Mesendoderm (in vitro differentiated cells): ENCODE measurements around the gene NT5E.
A peak's percentile ranks its signal among the peaks of the same experiment; 100 is the strongest.

Source experiments
- DNase-seq: peaks from one replicate; pipeline ENCODE4 v3.0.0; 2013
- H2AK5ac ChIP-seq: 2 replicates; pipeline ENCODE4 v1.6.1; 2013; ENCODE audit warnings: low read length, inconsistent platforms
- H2BK120ac ChIP-seq: 2 replicates; pipeline ENCODE4 v1.6.1; 2013; ENCODE audit warnings: low read depth, mild to moderate bottlenecking, low read length, moderate library complexity, mixed read lengths
- H2BK15ac ChIP-seq: replicated peaks from 2 replicates; pipeline ENCODE4 v1.6.1; 2013; ENCODE audit warnings: low read depth, mild to moderate bottlenecking, moderate library complexity
- H2BK5ac ChIP-seq: 2 replicates; pipeline ENCODE4 v1.6.1; 2013; ENCODE audit warnings: low read length, inconsistent platforms
- H3K18ac ChIP-seq: 2 replicates; pipeline ENCODE4 v1.6.1; 2013; ENCODE audit warnings: mild to moderate bottlenecking, low read length, mixed read lengths
- H3K23ac ChIP-seq: one replicate; pipeline ENCODE4 v1.6.1; 2013; ENCODE audit warnings: low read length
- H3K27ac ChIP-seq: 2 replicates; pipeline ENCODE4 v1.5.1; 2013; ENCODE audit warnings: low read depth, mild to moderate bottlenecking, inconsistent platforms, low read length, moderate library complexity
- H3K27me3 ChIP-seq: 2 replicates; pipeline ENCODE4 v1.6.1; 2013; ENCODE audit warnings: low read length, control low read depth, mild to moderate bottlenecking, inconsistent platforms; ENCODE audit not compliant: insufficient read depth, poor library complexity
- H3K36me3 ChIP-seq: 2 replicates; pipeline ENCODE4 v1.6.1; 2013; ENCODE audit warnings: low read length, inconsistent platforms; ENCODE audit not compliant: control insufficient read depth, insufficient read depth
- H3K4ac ChIP-seq: one replicate; pipeline ENCODE4 v1.6.1; 2013; ENCODE audit warnings: low read depth, mild to moderate bottlenecking, low read length, moderate library complexity
- H3K4me1 ChIP-seq: 2 replicates; pipeline ENCODE4 v1.6.1; 2013; ENCODE audit warnings: low read depth, low read length, inconsistent platforms; ENCODE audit not compliant: control insufficient read depth
- H3K4me2 ChIP-seq: 2 replicates; pipeline ENCODE4 v1.6.1; 2013; ENCODE audit warnings: low read length
- H3K4me3 ChIP-seq: 2 replicates; pipeline ENCODE4 v1.5.1; 2013; ENCODE audit warnings: mild to moderate bottlenecking, low read length
- H3K56ac ChIP-seq: one replicate; pipeline ENCODE4 v1.6.1; 2013; ENCODE audit warnings: low read length
- H3K79me1 ChIP-seq: 2 replicates; pipeline ENCODE4 v1.6.1; 2013; ENCODE audit warnings: low read length, inconsistent platforms
- H3K79me2 ChIP-seq: 2 replicates; pipeline ENCODE4 v1.6.1; 2013; ENCODE audit warnings: mild to moderate bottlenecking, low read length; ENCODE audit not compliant: control insufficient read depth, insufficient read depth
- H3K9ac ChIP-seq: 2 replicates; pipeline ENCODE4 v1.6.1; 2013; ENCODE audit warnings: low read length, inconsistent platforms
- H4K5ac ChIP-seq: one replicate; pipeline ENCODE4 v1.6.1; 2013; ENCODE audit warnings: low read length
- H4K8ac ChIP-seq: one replicate; pipeline ENCODE4 v1.6.1; 2013; ENCODE audit warnings: low read depth, mild to moderate bottlenecking, control low read depth, low read length, moderate library complexity
- WGBS: extraction: QIAGEN DNeasy Blood & Tissue Kit; methylation state at CpG from one replicate; pipeline ENCODE4 v1.1.7; 2013; ENCODE audit warnings: low lambda C conversion rate, missing lambda C conversion rate; ENCODE audit not compliant: insufficient coverage; ENCODE audit errors: extremely low coverage; 5-methylcytosine and 5-hydroxymethylcytosine counted together

Gene NT5E

GRCh38 chr6:85473748-85474147, 23.9 kb downstream of the NT5E start:
- Histone ChIP-seq H2BK5ac (no peak overlapping the region), H2AK5ac (no peak overlapping the region), H2BK120ac (no peak overlapping the region), H3K56ac (no peak overlapping the region), H3K9ac (no peak overlapping the region), H4K5ac (no peak overlapping the region), H3K79me2 (no peaks in the 10 kb centered on the region), H2BK15ac (no peak overlapping the region), H3K18ac (no peak overlapping the region), H3K27ac (no peak overlapping the region), H3K23ac (no peak overlapping the region), H3K4me1 (no peaks in the 10 kb centered on the region), H3K36me3 (no peaks in the 10 kb centered on the region), H3K79me1 (no peaks in the 10 kb centered on the region), H4K8ac (no peak overlapping the region), H3K4me2 (no peak overlapping the region), H3K4ac (no peak overlapping the region), H3K27me3 (no peaks in the 10 kb centered on the region), H3K4me3 (no peak overlapping the region)
- WGBS: no CpG with 5 or more reads among the region's 1 CpG
- no peak for DNase-seq

GRCh38 chr6:85476532-85476931, 26.6 kb downstream of the NT5E start:
- DNase-seq: no peak
- Histone ChIP-seq H3K27me3 (no peaks in the 10 kb centered on the region), H2BK5ac (no peak overlapping the region), H3K23ac (no peak overlapping the region), H3K18ac (no peak overlapping the region), H3K27ac (no peak overlapping the region), H2BK120ac (no peak overlapping the region), H3K4me3 (no peak overlapping the region), H3K4ac (no peak overlapping the region), H3K9ac (no peak overlapping the region), H2BK15ac (no peak overlapping the region), H3K79me2 (no peaks in the 10 kb centered on the region), H4K5ac (no peak overlapping the region), H3K4me1 (no peaks in the 10 kb centered on the region), H3K36me3 (no peaks in the 10 kb centered on the region), H3K56ac (no peak overlapping the region), H4K8ac (no peak overlapping the region), H3K4me2 (no peak overlapping the region), H3K79me1 (no peaks in the 10 kb centered on the region), H2AK5ac (no peak overlapping the region)
- no CpG with 5 or more reads among the region's 4 CpGs for WGBS

- no peak overlapping the region for H3K23ac ChIP-seq
- DNase-seq: no peak
- no peak overlapping the region for H3K56ac ChIP-seq
- no peaks in the 10 kb centered on the region for H3K27me3 ChIP-seq
- no peak overlapping the region for H3K4me3 ChIP-seq
- H4K8ac ChIP-seq: no peak overlapping the region
- no peak overlapping the region for H2BK15ac ChIP-seq
- H3K4me1 ChIP-seq: no peaks in the 10 kb centered on the region
- no peak overlapping the region for H3K4me2 ChIP-seq
- H3K79me1 ChIP-seq: no peaks in the 10 kb centered on the region
- no peak overlapping the region for H2AK5ac ChIP-seq
- no peak overlapping the region for H2BK120ac ChIP-seq
- H4K5ac ChIP-seq: no peak overlapping the region
- H2BK5ac ChIP-seq: no peak overlapping the region
- no peak overlapping the region for H3K9ac ChIP-seq
- no CpG with 5 or more reads among the region's 1 CpG for WGBS
- no peak overlapping the region for H3K27ac ChIP-seq
- no peak overlapping the region for H3K4ac ChIP-seq
- H3K18ac ChIP-seq: no peak overlapping the region
- H3K79me2 ChIP-seq: no peaks in the 10 kb centered on the region
- H3K36me3 ChIP-seq: no peaks in the 10 kb centered on the region
Measured at GRCh38 chr6:85479208-85479607, 29.3 kb downstream of the NT5E start.

- Histone ChIP-seq H3K79me2 (no peaks in the 10 kb centered on the region), H2BK15ac (no peak overlapping the region), H3K36me3 (no peaks in the 10 kb centered on the region), H4K8ac (no peak overlapping the region), H3K18ac (no peak overlapping the region), H3K79me1 (no peaks in the 10 kb centered on the region), H2AK5ac (no peak overlapping the region), H3K56ac (no peak overlapping the region), H3K27me3 (no peaks in the 10 kb centered on the region), H3K23ac (no peak overlapping the region), H3K4me2 (no peak overlapping the region), H4K5ac (no peak overlapping the region), H2BK120ac (no peak overlapping the region), H3K4me3 (no peak overlapping the region), H3K9ac (no peak overlapping the region), H3K4ac (no peak overlapping the region), H2BK5ac (no peak overlapping the region), H3K4me1 (no peaks in the 10 kb centered on the region), H3K27ac (no peak overlapping the region)
- no CpG with 5 or more reads among the region's 8 CpGs for WGBS
- no peak for DNase-seq
Measured at GRCh38 chr6:85482206-85482904, 32.5 kb downstream of the NT5E start.

- no peak overlapping the region for H3K18ac ChIP-seq
- no peak overlapping the region for H3K4ac ChIP-seq
- no peak overlapping the region for H3K9ac ChIP-seq
- no peaks in the 10 kb centered on the region for H3K27me3 ChIP-seq
- peak; percentile 70 for DNase-seq
- H2AK5ac ChIP-seq: no peak overlapping the region
- H3K4me2 ChIP-seq: no peak overlapping the region
- no peaks in the 10 kb centered on the region for H3K36me3 ChIP-seq
- no peak overlapping the region for H3K4me3 ChIP-seq
- no peaks in the 10 kb centered on the region for H3K4me1 ChIP-seq
- no peaks in the 10 kb centered on the region for H3K79me2 ChIP-seq
- no CpG with 5 or more reads among the region's 10 CpGs for whole genome bisulfite sequencing
- no peak overlapping the region for H4K8ac ChIP-seq
- no peak overlapping the region for H2BK5ac ChIP-seq
- no peaks in the 10 kb centered on the region for H3K79me1 ChIP-seq
- H3K23ac ChIP-seq: no peak overlapping the region
- H3K56ac ChIP-seq: no peak overlapping the region
- no peak overlapping the region for H4K5ac ChIP-seq
- H2BK120ac ChIP-seq: no peak overlapping the region
- no peak overlapping the region for H3K27ac ChIP-seq
- no peak overlapping the region for H2BK15ac ChIP-seq
Measured at GRCh38 chr6:85482905-85483700, 33.2 kb downstream of the NT5E start.
